ENCODE data around the gene BLCAP. TPM values are rescaled to one million over a fixed set of nuclear protein-coding genes. Genes with fewer than 3 reads are reported as not detected.

The BLCAP gene
- total and polyA plus RNA-seq, 2 experiments from 2014 or later: 65.8 to 71.9 TPM

DNA sequence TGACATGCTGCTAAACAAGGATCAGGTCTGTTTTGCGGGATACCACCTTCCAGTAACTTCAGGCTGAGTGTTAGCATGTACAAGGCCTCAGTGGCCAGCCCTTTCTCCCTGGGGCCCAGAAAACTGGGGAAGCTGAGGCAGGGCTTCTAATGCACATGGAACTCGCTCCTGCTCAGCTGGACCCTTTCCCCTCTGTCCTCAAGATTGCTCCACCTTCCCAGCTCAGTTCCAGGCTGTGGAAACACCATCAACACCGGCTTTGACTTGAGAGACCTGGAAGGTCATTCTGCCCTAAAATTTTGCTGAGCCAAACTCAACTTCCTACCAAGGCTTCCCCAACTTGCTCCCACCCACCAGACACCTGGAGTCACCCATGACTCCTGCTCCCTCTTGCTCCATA lies 4.2 kb upstream of the BLCAP start:
- Histone ChIP-seq H3K4me2 (no peak overlapping the region), H2AFZ (no peak overlapping the region), H4K20me1 (ENCODE audit: insufficient read depth, poor library complexity, severe bottlenecking) (no peaks in the 10 kb centered on the region), H3K27ac (no peak overlapping the region), H3K36me3 (replicated peaks; ENCODE audit: insufficient read depth, low read depth) (no peaks in the 10 kb centered on the region), H3K9me3 (ENCODE audit: low read depth) (no peaks in the 10 kb centered on the region), H3K79me2 (peaks cover 10% of the 10 kb centered on the region), H3K9me2 (replicated peaks; ENCODE audit: insufficient read depth) (no peaks in the 10 kb centered on the region), H3K4me1 (ENCODE audit: insufficient read depth) (peaks cover 7% of the 10 kb centered on the region), H3K4me3 (no peak overlapping the region), H3K27me3 (no peaks in the 10 kb centered on the region)
- WGBS (ENCODE audit: low lambda C conversion rate, missing lambda C conversion rate): 89% methylated on average over 3 of the region's 3 CpGs
- TF ChIP-seq CTCF (IDR thresholded peaks at IDR 0.05; ENCODE audit: poor library complexity) (no peak), EZH2phosphoT487 (IDR thresholded peaks at IDR 0.05; ENCODE audit: low read depth, severe bottlenecking, unreplicated experiment) (no peak), EZH2 (IDR thresholded peaks at IDR 0.05; ENCODE audit: borderline replicate concordance) (no peak)
- no peak for DNase-seq (ENCODE audit: low spot score)

DNA sequence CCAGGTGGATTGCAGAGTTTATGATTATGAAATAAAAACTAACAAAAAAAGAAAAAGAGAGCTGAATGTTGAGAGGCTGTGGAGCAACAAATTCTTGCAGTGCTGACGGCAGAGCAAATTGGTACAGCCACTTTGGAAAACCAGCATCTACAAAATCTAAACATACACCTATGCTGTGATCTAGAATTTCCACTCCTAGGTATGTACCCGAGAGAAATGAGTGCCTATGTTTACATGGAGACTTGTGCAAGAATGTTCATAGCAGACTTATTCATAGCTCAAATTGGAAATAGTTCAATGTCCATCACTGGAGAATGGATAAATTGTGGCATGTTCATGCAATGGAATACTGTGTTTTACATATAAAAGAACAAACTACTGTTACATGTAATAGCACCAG lies 3.0 kb upstream of the BLCAP start:
- Histone ChIP-seq H3K36me3 (replicated peaks; ENCODE audit: insufficient read depth, low read depth) (no peaks in the 10 kb centered on the region), H3K9me3 (ENCODE audit: low read depth) (no peaks in the 10 kb centered on the region), H3K27me3 (no peaks in the 10 kb centered on the region), H4K20me1 (ENCODE audit: insufficient read depth, poor library complexity, severe bottlenecking) (peaks cover 3% of the 10 kb centered on the region), H3K4me1 (ENCODE audit: insufficient read depth) (peaks cover 11% of the 10 kb centered on the region), H2AFZ (no peak overlapping the region), H3K4me2 (no peak overlapping the region), H3K27ac (no peak overlapping the region), H3K9me2 (replicated peaks; ENCODE audit: insufficient read depth) (no peaks in the 10 kb centered on the region), H3K79me2 (peaks cover 22% of the 10 kb centered on the region), H3K4me3 (no peak overlapping the region)
- WGBS (ENCODE audit: low lambda C conversion rate, missing lambda C conversion rate): 71% methylated on average over 2 of the region's 2 CpGs
- TF ChIP-seq EZH2phosphoT487 (IDR thresholded peaks at IDR 0.05; ENCODE audit: low read depth, severe bottlenecking, unreplicated experiment): no peak
- no peak for TF ChIP-seq EZH2 (IDR thresholded peaks at IDR 0.05; ENCODE audit: borderline replicate concordance)
- DNase-seq (ENCODE audit: low spot score): no peak

DNA sequence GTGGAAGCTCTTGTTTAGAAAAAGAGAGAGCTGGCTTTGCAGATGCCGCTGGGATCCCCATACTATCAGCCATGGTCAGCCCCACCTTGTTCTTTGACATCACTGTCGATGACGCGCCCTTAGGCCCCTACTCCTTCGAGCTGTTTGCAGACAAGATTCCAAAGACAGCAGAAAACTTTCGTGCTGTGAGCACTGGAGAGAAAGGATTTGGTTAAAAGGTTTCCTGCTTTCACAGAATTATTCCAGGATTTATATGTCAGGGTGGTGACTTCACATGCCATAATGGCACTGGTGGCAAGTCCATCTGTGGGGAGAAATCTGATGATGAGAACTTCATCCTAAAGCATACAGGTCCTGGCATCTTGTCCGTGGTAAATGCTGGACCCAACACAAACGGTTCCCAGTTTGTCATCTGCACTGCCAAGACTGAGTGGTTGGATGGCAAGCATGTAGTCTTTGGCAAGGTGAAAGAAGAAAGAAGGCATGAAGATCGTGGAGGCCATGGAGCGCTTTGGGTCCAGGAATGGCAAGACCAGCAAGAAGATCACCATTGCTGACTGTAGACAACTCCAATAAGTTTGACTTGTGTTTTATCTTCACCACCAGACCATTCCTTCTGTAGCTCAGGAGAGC lies 2.4 kb upstream of the BLCAP start:
- Histone ChIP-seq H3K4me3 (no peak overlapping the region), H3K27me3 (no peaks in the 10 kb centered on the region), H4K20me1 (ENCODE audit: insufficient read depth, poor library complexity, severe bottlenecking) (peaks cover 9% of the 10 kb centered on the region), H3K79me2 (peaks cover 28% of the 10 kb centered on the region), H3K9me2 (replicated peaks; ENCODE audit: insufficient read depth) (no peaks in the 10 kb centered on the region), H2AFZ (no peak overlapping the region), H3K4me2 (no peak overlapping the region), H3K27ac (no peak overlapping the region), H3K36me3 (replicated peaks; ENCODE audit: insufficient read depth, low read depth) (no peaks in the 10 kb centered on the region), H3K4me1 (ENCODE audit: insufficient read depth) (peaks cover 18% of the 10 kb centered on the region), H3K9me3 (ENCODE audit: low read depth) (no peaks in the 10 kb centered on the region)
- TF ChIP-seq CTCF (IDR thresholded peaks at IDR 0.05; ENCODE audit: poor library complexity): no peak
- TF ChIP-seq EZH2 (IDR thresholded peaks at IDR 0.05; ENCODE audit: borderline replicate concordance): no peak
- no peak for TF ChIP-seq EZH2phosphoT487 (IDR thresholded peaks at IDR 0.05; ENCODE audit: low read depth, severe bottlenecking, unreplicated experiment)
- no peak for DNase-seq (ENCODE audit: low spot score)
- 87% methylated on average over 10 of the region's 10 CpGs for WGBS (ENCODE audit: low lambda C conversion rate, missing lambda C conversion rate)

DNA sequence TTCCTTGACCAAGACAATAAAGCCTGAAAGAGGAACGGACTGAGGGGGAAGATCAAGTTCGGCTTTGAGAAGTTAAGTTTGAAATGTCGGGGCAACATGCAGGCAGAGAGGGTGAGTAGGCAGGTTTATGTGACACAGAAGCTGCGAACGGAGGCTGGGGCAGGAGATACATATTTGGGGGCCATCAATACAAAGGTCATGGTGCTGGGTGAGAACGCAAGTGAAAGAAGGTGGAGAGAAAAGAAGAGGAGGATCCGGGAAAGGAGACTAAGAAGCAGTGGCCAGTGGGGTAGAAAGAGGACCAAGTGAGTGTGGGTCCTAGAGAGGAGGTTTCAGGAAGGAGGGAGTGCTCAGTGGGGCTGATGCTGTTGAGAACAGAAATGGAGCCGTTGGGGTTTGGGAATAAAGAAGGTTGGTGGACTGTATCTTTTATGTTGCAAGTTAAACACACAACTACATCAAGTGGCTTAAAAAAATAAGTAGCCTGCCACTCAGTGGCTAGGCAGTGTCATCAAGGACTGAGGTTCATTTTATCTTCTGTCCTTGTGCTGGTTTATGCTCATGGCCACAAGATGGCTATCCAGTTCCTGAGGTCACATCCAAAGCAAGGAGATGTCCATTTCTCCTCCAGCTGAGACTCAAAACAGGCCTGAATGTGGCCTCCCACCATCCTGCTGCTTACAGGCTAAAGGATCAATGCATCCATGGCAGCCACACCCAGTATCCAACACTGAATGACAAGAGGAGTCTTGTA lies 1.7 kb upstream of the BLCAP start:
- Histone ChIP-seq H3K27ac (no peak overlapping the region), H3K4me1 (ENCODE audit: insufficient read depth) (peaks cover 24% of the 10 kb centered on the region), H3K27me3 (no peaks in the 10 kb centered on the region), H3K4me2 (no peak overlapping the region), H2AFZ (no peak overlapping the region), H3K79me2 (peaks cover 35% of the 10 kb centered on the region), H3K4me3 (no peak overlapping the region), H4K20me1 (ENCODE audit: insufficient read depth, poor library complexity, severe bottlenecking) (peaks cover 16% of the 10 kb centered on the region), H3K36me3 (replicated peaks; ENCODE audit: insufficient read depth, low read depth) (no peaks in the 10 kb centered on the region), H3K9me2 (replicated peaks; ENCODE audit: insufficient read depth) (no peaks in the 10 kb centered on the region), H3K9me3 (ENCODE audit: low read depth) (no peaks in the 10 kb centered on the region)
- 80% methylated on average over 8 of the region's 8 CpGs for WGBS (ENCODE audit: low lambda C conversion rate, missing lambda C conversion rate)
- no peak for DNase-seq (ENCODE audit: low spot score)
- no peak for TF ChIP-seq CTCF (IDR thresholded peaks at IDR 0.05; ENCODE audit: poor library complexity)
- no peak for TF ChIP-seq EZH2phosphoT487 (IDR thresholded peaks at IDR 0.05; ENCODE audit: low read depth, severe bottlenecking, unreplicated experiment)
- no peak for TF ChIP-seq EZH2 (IDR thresholded peaks at IDR 0.05; ENCODE audit: borderline replicate concordance)

Data from hepatocyte (in vitro differentiated cells).